KMS-11 (cell line): ENCODE measurements around the gene CDC27.

ENCODE experiments used
- H2AFZ ChIP-seq: fragments of 200-600 bp; sonication (generic); 2 replicates; pipeline ENCODE4 v1.6.1; 2016; ENCODE audit warnings: antibody characterized with exemption, mixed run types, low read depth
- H3K27ac ChIP-seq: fragments of 200-600 bp; sonication (generic); 2 replicates; pipeline ENCODE4 v1.6.1; 2016; ENCODE audit warnings: mild to moderate bottlenecking, mixed run types
- H3K27me3 ChIP-seq: fragments of 200-600 bp; sonication (generic); 2 replicates; pipeline ENCODE4 v1.6.1; 2017; ENCODE audit warnings: mild to moderate bottlenecking, low read depth, mixed run types, moderate library complexity; ENCODE audit not compliant: insufficient read depth
- H3K36me3 ChIP-seq: fragments of 200-600 bp; sonication (generic); 2 replicates; pipeline ENCODE4 v1.6.1; 2017; ENCODE audit warnings: mild to moderate bottlenecking, mixed run types; ENCODE audit not compliant: insufficient read depth
- H3K4me1 ChIP-seq: fragments of 200-600 bp; sonication (generic); 2 replicates; pipeline ENCODE4 v1.6.1; 2016; ENCODE audit warnings: mild to moderate bottlenecking, low read depth, mixed run types; ENCODE audit not compliant: poor library complexity, severe bottlenecking
- H3K4me2 ChIP-seq: fragments of 200-600 bp; sonication (generic); 2 replicates; pipeline ENCODE4 v1.7.0; 2016; ENCODE audit warnings: mild to moderate bottlenecking, mixed run types
- H3K4me3 ChIP-seq: fragments of 200-600 bp; sonication (generic); IDR thresholded peaks from 2 replicates; pipeline ENCODE4 v1.6.1; 2017; ENCODE audit warnings: low read depth, low read length, mixed read lengths; ENCODE audit not compliant: insufficient read depth
- H3K79me2 ChIP-seq: fragments of 200-600 bp; sonication (generic); 2 replicates; pipeline ENCODE4 v1.6.1; 2016; ENCODE audit warnings: low read depth, mixed run types; ENCODE audit not compliant: insufficient read depth
- H3K9ac ChIP-seq: fragments of 200-600 bp; sonication (generic); 2 replicates; pipeline ENCODE4 v1.6.1; 2016; ENCODE audit warnings: mild to moderate bottlenecking, mixed run types
- H4K20me1 ChIP-seq: fragments of 200-600 bp; sonication (generic); 2 replicates; pipeline ENCODE4 v1.6.1; 2016; ENCODE audit warnings: mild to moderate bottlenecking, mixed run types; ENCODE audit not compliant: insufficient read depth
- TF ChIP-seq, protein P1 (sequence below): fragments of 200-600 bp; sonication (generic); conservative IDR thresholded peaks from 2 replicates; pipeline ENCODE4 v1.6.1; 2017; ENCODE audit warnings: low read depth, mild to moderate bottlenecking, antibody characterized with exemption, low read length, moderate library complexity, mixed read lengths

The CDC27 gene

DNA sequence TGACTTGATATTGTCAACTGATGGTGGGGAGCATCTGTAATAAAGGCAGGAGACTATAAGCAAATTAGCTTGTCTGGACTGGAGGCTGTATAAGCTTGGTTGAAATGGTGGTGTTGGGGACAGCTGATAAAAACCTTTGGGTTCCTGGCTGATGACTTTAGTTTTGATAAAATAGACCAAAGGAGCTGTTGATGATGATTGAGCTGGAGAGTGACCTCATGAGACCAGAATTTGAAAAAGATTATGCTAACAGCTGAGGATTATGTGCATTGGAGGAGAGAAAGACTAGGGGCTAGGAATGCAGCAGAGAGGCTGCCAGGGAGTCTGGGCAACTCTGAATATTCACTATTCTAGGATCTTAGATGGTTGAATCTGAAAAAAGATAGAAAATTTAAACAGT is 8.7 kb upstream of the CDC27 start:
- Histone ChIP-seq H3K36me3 (no peaks in the 10 kb centered on the region), H4K20me1 (no peaks in the 10 kb centered on the region), H3K9ac (no peak overlapping the region), H3K4me2 (no peak overlapping the region), H3K27me3 (no peaks in the 10 kb centered on the region), H3K4me1 (peaks cover 38% of the 10 kb centered on the region), H3K4me3 (no peak overlapping the region), H3K27ac (no peak overlapping the region), H2AFZ (no peak overlapping the region), H3K79me2 (no peaks in the 10 kb centered on the region)
- TF ChIP-seq, protein P1, sequence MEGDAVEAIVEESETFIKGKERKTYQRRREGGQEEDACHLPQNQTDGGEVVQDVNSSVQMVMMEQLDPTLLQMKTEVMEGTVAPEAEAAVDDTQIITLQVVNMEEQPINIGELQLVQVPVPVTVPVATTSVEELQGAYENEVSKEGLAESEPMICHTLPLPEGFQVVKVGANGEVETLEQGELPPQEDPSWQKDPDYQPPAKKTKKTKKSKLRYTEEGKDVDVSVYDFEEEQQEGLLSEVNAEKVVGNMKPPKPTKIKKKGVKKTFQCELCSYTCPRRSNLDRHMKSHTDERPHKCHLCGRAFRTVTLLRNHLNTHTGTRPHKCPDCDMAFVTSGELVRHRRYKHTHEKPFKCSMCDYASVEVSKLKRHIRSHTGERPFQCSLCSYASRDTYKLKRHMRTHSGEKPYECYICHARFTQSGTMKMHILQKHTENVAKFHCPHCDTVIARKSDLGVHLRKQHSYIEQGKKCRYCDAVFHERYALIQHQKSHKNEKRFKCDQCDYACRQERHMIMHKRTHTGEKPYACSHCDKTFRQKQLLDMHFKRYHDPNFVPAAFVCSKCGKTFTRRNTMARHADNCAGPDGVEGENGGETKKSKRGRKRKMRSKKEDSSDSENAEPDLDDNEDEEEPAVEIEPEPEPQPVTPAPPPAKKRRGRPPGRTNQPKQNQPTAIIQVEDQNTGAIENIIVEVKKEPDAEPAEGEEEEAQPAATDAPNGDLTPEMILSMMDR, result no peak

DNA sequence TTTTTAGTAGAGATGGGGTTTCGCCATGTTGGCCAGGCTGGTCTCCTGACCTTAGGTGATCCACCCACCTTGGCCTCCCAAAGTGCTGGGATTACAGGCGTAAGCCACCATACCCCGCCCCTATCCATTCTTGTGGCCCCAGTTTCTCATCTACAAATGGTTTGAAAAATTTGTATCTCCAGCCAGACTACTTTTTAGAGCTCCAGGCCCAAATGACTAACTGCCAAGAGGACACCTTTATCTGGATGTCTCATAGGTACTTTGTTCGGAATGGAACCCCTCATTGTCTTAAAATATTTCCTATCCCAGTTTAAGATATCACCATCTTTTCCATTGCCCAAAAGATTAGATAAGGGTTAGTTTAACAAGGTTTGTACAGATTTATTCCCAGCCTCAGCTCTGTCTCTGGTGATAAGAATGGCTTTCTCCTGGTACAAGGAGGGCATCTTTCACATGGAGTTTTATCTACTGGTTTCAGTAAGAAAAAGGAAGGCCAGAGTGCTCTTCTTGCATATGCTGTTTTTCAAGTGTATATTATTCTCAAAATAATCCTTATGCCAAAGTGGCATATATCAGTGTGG is 4.9 kb upstream of the CDC27 start:
- Histone ChIP-seq H3K4me2 (no peak overlapping the region), H3K36me3 (no peaks in the 10 kb centered on the region), H3K4me3 (no peak overlapping the region), H4K20me1 (no peaks in the 10 kb centered on the region), H3K27me3 (no peaks in the 10 kb centered on the region), H3K4me1 (peaks cover 40% of the 10 kb centered on the region), H3K79me2 (peaks cover under 1% of the 10 kb centered on the region; the same call in 1 of the 2 replicates), H3K27ac (peak overlapping the region; percentile 50; the same call in 1 of the 2 replicates), H2AFZ (no peak overlapping the region), H3K9ac (no peak overlapping the region)
- TF ChIP-seq, protein P1, result no peak

DNA sequence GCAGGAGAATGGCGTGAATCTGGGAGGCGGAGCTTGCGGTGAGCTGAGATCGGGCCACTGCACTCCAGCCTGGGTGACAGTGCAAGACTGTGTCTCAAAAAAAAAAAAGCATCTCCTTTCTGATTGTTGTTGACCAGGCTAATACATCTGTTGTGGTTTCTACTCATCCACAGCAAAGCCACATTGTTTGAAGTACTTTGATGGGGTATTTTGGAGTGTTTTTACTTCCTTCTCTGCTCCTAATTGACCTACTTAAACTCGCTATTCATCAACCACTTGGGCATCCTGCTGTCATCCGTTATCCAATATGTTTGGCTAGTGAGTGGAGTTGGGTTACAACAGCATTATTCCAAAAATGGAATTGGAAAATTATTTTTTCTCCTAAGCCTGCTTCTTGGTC is 3.5 kb upstream of the CDC27 start:
- peaks cover 15% of the 10 kb centered on the region for H3K79me2 ChIP-seq
- H3K4me2 ChIP-seq, result peak overlapping the region; percentile 18; the same call in 1 of the 2 replicates
- H3K36me3 ChIP-seq, result no peaks in the 10 kb centered on the region
- H3K27me3 ChIP-seq, result no peaks in the 10 kb centered on the region
- no peaks in the 10 kb centered on the region; the same call in 1 of the 2 replicates for H4K20me1 ChIP-seq
- no peak overlapping the region for H3K4me3 ChIP-seq
- H3K27ac ChIP-seq, result peak overlapping the region; percentile 50
- H3K4me1 ChIP-seq, result peaks cover 46% of the 10 kb centered on the region
- H3K9ac ChIP-seq, result no peak overlapping the region
- TF ChIP-seq, protein P1, result no peak
- H2AFZ ChIP-seq, result peak overlapping the region; percentile 1; the same call in 1 of the 2 replicates

DNA sequence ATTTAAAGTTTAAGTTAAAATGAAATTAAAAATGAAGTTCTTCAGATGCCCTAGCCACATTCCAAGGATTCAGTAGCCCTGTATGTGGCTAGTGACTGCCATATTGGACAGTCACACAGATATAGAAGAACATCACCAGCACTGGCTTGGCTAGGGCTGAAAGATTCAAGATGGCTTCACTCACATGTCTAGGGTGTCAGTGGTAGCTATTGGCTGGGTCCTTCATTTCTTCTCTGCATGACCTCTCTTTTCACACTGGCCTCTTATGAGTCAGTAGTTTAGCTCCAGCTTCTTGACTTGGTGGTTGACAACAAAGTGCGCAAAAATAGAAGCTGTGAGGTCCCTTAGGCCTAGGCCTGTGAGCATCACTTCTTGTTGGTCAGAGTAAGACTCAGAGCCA is 1.7 kb upstream of the CDC27 start:
- H3K27ac ChIP-seq, result no peak overlapping the region
- peaks cover 64% of the 10 kb centered on the region for H3K4me1 ChIP-seq
- no peak overlapping the region for H2AFZ ChIP-seq
- no peaks in the 10 kb centered on the region for H3K36me3 ChIP-seq
- no peaks in the 10 kb centered on the region for H3K27me3 ChIP-seq
- no peaks in the 10 kb centered on the region; the same call in 1 of the 2 replicates for H4K20me1 ChIP-seq
- TF ChIP-seq, protein P1, result no peak
- no peak overlapping the region for H3K4me2 ChIP-seq
- peaks cover 33% of the 10 kb centered on the region for H3K79me2 ChIP-seq
- no peak overlapping the region for H3K9ac ChIP-seq
- H3K4me3 ChIP-seq, result no peak overlapping the region
